ENCODE results near the gene ATL1. TPM values are rescaled to one million over a fixed set of nuclear protein-coding genes. Genes with fewer than 3 reads are reported as not detected.

Gene ATL1
- total and polyA plus RNA-seq, 2 of the 13 experiments (the other 11 are each of a cell fraction or from before 2014, with no cell fraction given): 0.60 to 0.65 TPM

GRCh38 chr14:50532502-50533240 is 27.3 kb upstream of the ATL1 start, which contains the start of gene MAP4K5 (continued):
- TF ChIP-seq ZNF766 (CRISPR knock-in tag; IDR thresholded peaks at IDR 0.05; ENCODE audit: borderline replicate concordance) (no peak), HNRNPL (IDR thresholded peaks at IDR 0.05; ENCODE audit: low read depth, low read length) (peak; percentile 82; the same call in 1 of the 2 replicates), DMAP1 (CRISPR knock-in tag; IDR thresholded peaks at IDR 0.05) (peak; percentile 65), ZNF83 (CRISPR knock-in tag; IDR thresholded peaks at IDR 0.05; ENCODE audit: borderline replicate concordance) (0 out of 2 replicates have a peak, but pooled peaks have one; percentile 81), ELF3 (CRISPR knock-in tag; IDR thresholded peaks at IDR 0.05) (peak; percentile 54; the same call in 1 of the 2 replicates), ZGPAT (CRISPR knock-in tag; IDR thresholded peaks at IDR 0.05) (peak; percentile 59; the same call in 1 of the 2 replicates), ZNF841 (CRISPR knock-in tag; IDR thresholded peaks at IDR 0.05; ENCODE audit: borderline replicate concordance) (0 out of 2 replicates have a peak, but pooled peaks have one; percentile 29), PPARG (CRISPR knock-in tag; conservative IDR thresholded peaks at IDR 0.05) (peak; percentile 60; the same call in 1 of the 2 replicates), TP53 (CRISPR knock-in tag; conservative IDR thresholded peaks at IDR 0.05) (no peak), ZNF607 (CRISPR knock-in tag; IDR thresholded peaks at IDR 0.05; ENCODE audit: borderline replicate concordance) (no peak), KDM1A (CRISPR knock-in tag; IDR thresholded peaks at IDR 0.05) (no peak), NR0B2 (CRISPR knock-in tag; IDR thresholded peaks at IDR 0.05) (peak; percentile 85; the same call in 1 of the 2 replicates), NPAS2 (CRISPR knock-in tag; IDR thresholded peaks at IDR 0.05; ENCODE audit: borderline replicate concordance) (no peak), SKI (IDR thresholded peaks at IDR 0.05; ENCODE audit: partially characterized antibody) (peak; percentile 86), ZNF563 (CRISPR knock-in tag; IDR thresholded peaks at IDR 0.05) (peak; percentile 72; the same call in 1 of the 2 replicates), HMG20A (CRISPR knock-in tag; IDR thresholded peaks at IDR 0.05; ENCODE audit: borderline replicate concordance) (no peak), HDAC6 (IDR thresholded peaks at IDR 0.05; ENCODE audit: low read depth, low read length) (no peak), IRF2 (CRISPR knock-in tag; IDR thresholded peaks at IDR 0.05) (peak; percentile 65; the same call in 1 of the 2 replicates), KDM5B (CRISPR knock-in tag; IDR thresholded peaks at IDR 0.05; ENCODE audit: borderline replicate concordance) (peak; percentile 18; the same call in 1 of the 2 replicates), ATF7 (IDR thresholded peaks at IDR 0.05) (no peak), ATF7 (CRISPR knock-in tag; IDR thresholded peaks at IDR 0.05) (0 out of 2 replicates have a peak, but pooled peaks have one; percentile 20), SALL1 (CRISPR knock-in tag; IDR thresholded peaks at IDR 0.05) (peak; percentile 70; the same call in 1 of the 2 replicates), ZSCAN12 (CRISPR knock-in tag; IDR thresholded peaks at IDR 0.05) (no peak), ZNF788 (CRISPR knock-in tag; IDR thresholded peaks at IDR 0.05; ENCODE audit: borderline replicate concordance) (peak; percentile 49; the same call in 1 of the 2 replicates), ZNF430 (CRISPR knock-in tag; IDR thresholded peaks at IDR 0.05) (peak; percentile 57; the same call in 1 of the 2 replicates), ZNF280B (CRISPR knock-in tag; IDR thresholded peaks at IDR 0.05; ENCODE audit: borderline replicate concordance) (0 out of 2 replicates have a peak, but pooled peaks have one; percentile 48)

All from HepG2 (cell line).